Measurements from ENCODE around the gene PIGH. TPM values are rescaled to one million over a fixed set of nuclear protein-coding genes. Genes with fewer than 3 reads are reported as not detected.

Gene PIGH
- total and polyA plus RNA-seq, 5 donors from 2014 or later: 34.8 to 46.2 (median 36.8) TPM

DNA sequence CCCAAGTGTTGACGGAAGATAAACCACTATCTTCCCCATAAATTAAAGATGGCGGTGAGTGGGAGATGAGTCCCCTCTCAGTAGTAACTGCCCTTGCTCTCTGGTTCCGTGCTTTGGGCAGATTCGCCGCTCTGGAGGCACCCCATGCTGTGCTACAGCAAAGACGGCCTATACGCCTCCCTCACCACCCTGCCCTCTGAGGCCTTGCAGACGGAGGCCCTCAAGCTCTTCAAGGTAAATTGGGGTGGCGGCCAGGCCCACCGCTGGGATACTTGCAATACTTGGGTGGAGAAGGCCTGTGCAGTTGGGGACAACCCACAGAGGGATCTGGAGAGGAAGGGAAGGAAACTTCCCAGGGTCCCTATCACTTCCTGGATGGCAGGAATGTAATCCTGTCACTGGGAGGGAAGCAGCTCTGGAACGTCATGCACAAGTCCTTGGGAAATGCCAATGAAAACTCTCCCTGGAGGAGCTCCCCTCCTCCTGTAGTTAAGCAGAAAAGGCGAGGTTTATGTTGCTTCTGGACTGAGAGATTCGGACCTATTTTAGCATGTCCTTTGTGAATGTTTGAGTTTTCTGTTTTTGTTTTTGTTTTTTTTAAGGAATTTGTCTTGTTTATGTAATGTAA, 22.8 kb downstream of the PIGH start:
- H3K4me1 Mint-ChIP-seq: no peaks in the 10 kb centered on the region
- no peak overlapping the region for H3K27ac ChIP-seq (ENCODE audit: insufficient read depth, low read length, poor library complexity, severe bottlenecking)
- no peaks in the 10 kb centered on the region for H3K27me3 ChIP-seq (ENCODE audit: control insufficient read depth, insufficient read depth, low read length)
- no peaks in the 10 kb centered on the region for H3K4me1 ChIP-seq (ENCODE audit: control insufficient read depth, insufficient read depth, low read length, poor library complexity, severe bottlenecking)
- H3K9me3 ChIP-seq (ENCODE audit: control insufficient read depth in 2 of 2, low read length in 2 of 2): no peaks in the 10 kb centered on the region
- no peak for DNase-seq
- H3K4me3 Mint-ChIP-seq: no peak overlapping the region
- no peaks in the 10 kb centered on the region for H3K36me3 Mint-ChIP-seq
- H3K27me3 Mint-ChIP-seq: no peaks in the 10 kb centered on the region
- ATAC-seq (ENCODE audit: low read depth in 2 of 2): no peak
- no peaks in the 10 kb centered on the region for H3K36me3 ChIP-seq (ENCODE audit: control insufficient read depth, insufficient read depth, low read length)
- H3K27ac Mint-ChIP-seq: no peak overlapping the region
- H3K9me3 Mint-ChIP-seq: no peaks in the 10 kb centered on the region
- H3K4me3 ChIP-seq (ENCODE audit: low read depth, low read length): no peak overlapping the region

DNA sequence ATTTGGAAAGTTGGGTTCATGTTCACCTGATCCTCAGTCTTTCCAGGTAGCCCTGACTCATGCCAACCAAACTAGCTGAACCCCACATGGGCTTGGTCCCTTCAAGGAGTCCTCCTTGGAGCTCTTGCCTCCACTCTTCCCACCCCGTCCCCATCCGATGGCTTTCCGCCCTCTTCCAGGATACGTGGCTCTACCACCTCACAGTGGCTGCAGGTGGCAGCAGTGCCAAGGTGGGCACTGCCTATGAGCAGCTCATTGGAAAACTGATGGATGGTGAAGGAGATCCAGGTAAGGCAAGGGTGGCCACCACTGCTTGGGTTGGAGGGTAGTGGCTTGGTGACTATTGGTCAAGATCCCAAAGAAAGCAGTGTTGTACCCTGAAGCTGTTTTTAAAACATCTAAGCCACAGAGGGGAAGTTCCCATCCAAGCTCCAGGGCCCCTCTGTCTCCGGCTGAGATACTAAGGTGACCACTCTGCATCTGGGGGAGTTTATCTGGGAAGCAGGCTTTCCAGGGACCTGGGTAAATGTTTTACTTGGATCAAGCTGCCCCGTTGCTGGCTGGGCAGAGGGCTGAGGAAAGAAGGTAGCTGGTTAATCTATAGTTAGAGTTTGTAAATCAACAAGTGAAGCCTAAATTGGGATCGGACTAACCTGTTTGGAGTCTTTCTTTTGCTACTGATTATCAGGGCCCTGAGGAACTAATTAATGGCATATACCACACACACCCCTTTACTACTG, 23.7 kb downstream of the PIGH start:
- H3K9me3 Mint-ChIP-seq: no peaks in the 10 kb centered on the region
- no peak overlapping the region for H3K4me3 Mint-ChIP-seq
- Histone ChIP-seq H3K9me3 (ENCODE audit: control insufficient read depth in 2 of 2, low read length in 2 of 2) (no peaks in the 10 kb centered on the region), H3K27ac (ENCODE audit: insufficient read depth, low read length, poor library complexity, severe bottlenecking) (no peak overlapping the region), H3K4me3 (ENCODE audit: low read depth, low read length) (no peak overlapping the region), H3K36me3 (ENCODE audit: control insufficient read depth, insufficient read depth, low read length) (no peaks in the 10 kb centered on the region), H3K4me1 (ENCODE audit: control insufficient read depth, insufficient read depth, low read length, poor library complexity, severe bottlenecking) (peaks cover under 1% of the 10 kb centered on the region), H3K27me3 (ENCODE audit: control insufficient read depth, insufficient read depth, low read length) (no peaks in the 10 kb centered on the region)
- peaks cover 3% of the 10 kb centered on the region for H3K27me3 Mint-ChIP-seq
- H3K4me1 Mint-ChIP-seq: no peaks in the 10 kb centered on the region
- DNase-seq: no peak
- ATAC-seq (ENCODE audit: low read depth in 2 of 2): no peak
- no peak overlapping the region for H3K27ac Mint-ChIP-seq
- no peaks in the 10 kb centered on the region for H3K36me3 Mint-ChIP-seq

DNA sequence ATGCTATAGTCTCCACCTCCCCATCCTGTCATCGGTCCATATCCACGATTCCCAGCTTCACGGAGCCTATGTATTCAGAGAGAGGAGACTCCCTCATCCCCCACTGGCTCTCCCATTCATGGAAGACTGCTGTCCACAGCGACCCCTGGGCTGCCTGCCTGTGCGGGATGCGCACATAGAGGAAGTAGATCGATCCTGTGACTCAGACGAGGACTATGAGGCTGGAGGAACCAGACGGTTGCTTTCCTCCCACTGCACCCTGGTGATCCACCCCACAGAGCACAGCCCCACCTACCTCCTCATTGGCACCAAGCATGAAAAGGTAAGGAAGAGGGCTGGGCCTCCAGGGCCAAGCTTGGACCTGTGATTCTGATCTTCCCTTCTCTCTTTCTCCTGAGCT, 24.4 kb downstream of the PIGH start:
- no peaks in the 10 kb centered on the region for H3K9me3 ChIP-seq (ENCODE audit: control insufficient read depth in 2 of 2, low read length in 2 of 2)
- no peaks in the 10 kb centered on the region for H3K4me1 Mint-ChIP-seq
- no peaks in the 10 kb centered on the region for H3K27me3 ChIP-seq (ENCODE audit: control insufficient read depth, insufficient read depth, low read length)
- H3K36me3 ChIP-seq (ENCODE audit: control insufficient read depth, insufficient read depth, low read length): no peaks in the 10 kb centered on the region
- DNase-seq: no peak
- no peak for ATAC-seq (ENCODE audit: low read depth in 2 of 2)
- no peak overlapping the region for H3K27ac ChIP-seq (ENCODE audit: insufficient read depth, low read length, poor library complexity, severe bottlenecking)
- H3K4me1 ChIP-seq (ENCODE audit: control insufficient read depth, insufficient read depth, low read length, poor library complexity, severe bottlenecking): peaks cover 4% of the 10 kb centered on the region
- no peak overlapping the region for H3K4me3 Mint-ChIP-seq
- no peaks in the 10 kb centered on the region for H3K9me3 Mint-ChIP-seq
- H3K27me3 Mint-ChIP-seq: peaks cover 7% of the 10 kb centered on the region
- no peaks in the 10 kb centered on the region for H3K36me3 Mint-ChIP-seq
- H3K27ac Mint-ChIP-seq: no peak overlapping the region
- H3K4me3 ChIP-seq (ENCODE audit: low read depth, low read length): no peak overlapping the region

DNA sequence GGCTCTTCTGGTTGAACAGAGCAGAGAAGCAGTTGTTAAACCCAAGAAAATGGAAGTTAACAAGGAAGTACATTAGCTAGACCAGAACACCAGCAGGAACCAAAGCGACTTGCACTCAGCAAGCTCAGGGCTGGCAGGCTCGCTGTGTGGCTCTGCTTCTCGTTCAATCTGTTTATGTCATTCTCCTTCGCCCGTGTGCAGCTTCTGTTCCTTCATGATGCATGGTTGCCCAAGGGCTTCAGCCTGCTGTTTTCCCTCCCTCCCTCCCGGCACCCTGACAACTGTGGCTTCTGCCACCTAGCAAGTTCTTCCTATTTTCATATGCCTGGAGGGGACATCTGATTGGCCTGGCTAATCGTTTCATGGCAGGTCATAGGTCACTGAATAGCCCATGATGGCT, 25.3 kb downstream of the PIGH start:
- Histone ChIP-seq H3K9me3 (ENCODE audit: control insufficient read depth in 2 of 2, low read length in 2 of 2) (no peaks in the 10 kb centered on the region), H3K4me3 (ENCODE audit: low read depth, low read length) (no peak overlapping the region), H3K27ac (ENCODE audit: insufficient read depth, low read length, poor library complexity, severe bottlenecking) (no peak overlapping the region), H3K36me3 (ENCODE audit: control insufficient read depth, insufficient read depth, low read length) (no peaks in the 10 kb centered on the region), H3K4me1 (ENCODE audit: control insufficient read depth, insufficient read depth, low read length, poor library complexity, severe bottlenecking) (peaks cover 4% of the 10 kb centered on the region), H3K27me3 (ENCODE audit: control insufficient read depth, insufficient read depth, low read length) (no peaks in the 10 kb centered on the region)
- Mint-ChIP-seq H3K4me3 (no peak overlapping the region), H3K27me3 (peaks cover 7% of the 10 kb centered on the region), H3K36me3 (no peaks in the 10 kb centered on the region), H3K4me1 (no peaks in the 10 kb centered on the region), H3K27ac (no peak overlapping the region), H3K9me3 (no peaks in the 10 kb centered on the region)
- ATAC-seq (ENCODE audit: low read depth in 2 of 2) (no peak), DNase-seq (no peak)

DNA sequence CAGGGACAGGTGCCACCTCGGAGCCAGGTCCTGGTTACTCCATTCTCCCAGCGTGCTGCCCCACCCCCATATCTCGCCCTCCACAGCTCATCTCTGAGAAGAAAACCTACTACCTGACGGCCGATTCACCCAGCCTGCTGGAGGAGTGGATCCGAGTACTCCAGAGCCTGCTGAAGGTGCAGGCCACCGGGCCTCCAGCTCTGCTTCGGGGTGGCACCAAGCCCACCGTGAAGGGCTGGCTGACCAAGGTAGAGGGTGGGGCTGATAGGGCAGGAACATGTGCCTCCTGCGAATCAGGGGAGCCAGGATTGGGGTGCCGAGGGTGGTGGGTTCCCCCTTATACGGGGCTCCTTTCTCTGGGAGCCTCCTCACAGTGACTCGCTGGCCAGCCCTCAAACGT, 25.9 kb downstream of the PIGH start:
- Mint-ChIP-seq H3K27me3 (peaks cover 7% of the 10 kb centered on the region), H3K36me3 (no peaks in the 10 kb centered on the region), H3K4me3 (no peak overlapping the region), H3K9me3 (no peaks in the 10 kb centered on the region), H3K27ac (no peak overlapping the region), H3K4me1 (no peaks in the 10 kb centered on the region)
- no peaks in the 10 kb centered on the region for H3K27me3 ChIP-seq (ENCODE audit: control insufficient read depth, insufficient read depth, low read length)
- H3K27ac ChIP-seq (ENCODE audit: insufficient read depth, low read length, poor library complexity, severe bottlenecking): no peak overlapping the region
- H3K9me3 ChIP-seq (ENCODE audit: control insufficient read depth in 2 of 2, low read length in 2 of 2): no peaks in the 10 kb centered on the region
- H3K36me3 ChIP-seq (ENCODE audit: control insufficient read depth, insufficient read depth, low read length): no peaks in the 10 kb centered on the region
- ATAC-seq (ENCODE audit: low read depth in 2 of 2) (no peak), DNase-seq (no peak)
- no peak overlapping the region for H3K4me3 ChIP-seq (ENCODE audit: low read depth, low read length)
- peaks cover 4% of the 10 kb centered on the region for H3K4me1 ChIP-seq (ENCODE audit: control insufficient read depth, insufficient read depth, low read length, poor library complexity, severe bottlenecking)

GRCh38 chr14:67573228-67574010, 26.6 kb downstream of the PIGH start:
- Mint-ChIP-seq H3K36me3 (no peaks in the 10 kb centered on the region), H3K4me3 (no peak overlapping the region), H3K4me1 (no peaks in the 10 kb centered on the region), H3K27me3 (peaks cover 7% of the 10 kb centered on the region), H3K9me3 (no peaks in the 10 kb centered on the region), H3K27ac (no peak overlapping the region)
- peaks cover 4% of the 10 kb centered on the region for H3K4me1 ChIP-seq (ENCODE audit: control insufficient read depth, insufficient read depth, low read length, poor library complexity, severe bottlenecking)
- H3K27me3 ChIP-seq (ENCODE audit: control insufficient read depth, insufficient read depth, low read length): no peaks in the 10 kb centered on the region
- no peak for ATAC-seq (ENCODE audit: low read depth in 2 of 2)
- H3K4me3 ChIP-seq (ENCODE audit: low read depth, low read length): no peak overlapping the region
- no peak for DNase-seq
- no peaks in the 10 kb centered on the region for H3K36me3 ChIP-seq (ENCODE audit: control insufficient read depth, insufficient read depth, low read length)
- no peaks in the 10 kb centered on the region for H3K9me3 ChIP-seq (ENCODE audit: control insufficient read depth in 2 of 2, low read length in 2 of 2)
- no peak overlapping the region for H3K27ac ChIP-seq (ENCODE audit: insufficient read depth, low read length, poor library complexity, severe bottlenecking)

- H3K36me3 ChIP-seq (ENCODE audit: control insufficient read depth, insufficient read depth, low read length): no peaks in the 10 kb centered on the region
- Mint-ChIP-seq H3K27me3 (peaks cover 7% of the 10 kb centered on the region), H3K27ac (no peak overlapping the region), H3K36me3 (no peaks in the 10 kb centered on the region), H3K4me1 (no peaks in the 10 kb centered on the region), H3K9me3 (no peaks in the 10 kb centered on the region), H3K4me3 (no peak overlapping the region)
- ATAC-seq (ENCODE audit: low read depth in 2 of 2): no peak
- H3K4me3 ChIP-seq (ENCODE audit: low read depth, low read length): no peak overlapping the region
- peaks cover 4% of the 10 kb centered on the region for H3K4me1 ChIP-seq (ENCODE audit: control insufficient read depth, insufficient read depth, low read length, poor library complexity, severe bottlenecking)
- no peaks in the 10 kb centered on the region for H3K9me3 ChIP-seq (ENCODE audit: control insufficient read depth in 2 of 2, low read length in 2 of 2)
- no peaks in the 10 kb centered on the region for H3K27me3 ChIP-seq (ENCODE audit: control insufficient read depth, insufficient read depth, low read length)
- H3K27ac ChIP-seq (ENCODE audit: insufficient read depth, low read length, poor library complexity, severe bottlenecking): no peak overlapping the region
- DNase-seq: no peak
Observed at GRCh38 chr14:67572608-67573007, 27.5 kb downstream of the PIGH start.
